Occipital lobe (tissue), 2 donors: Measurements from ENCODE around the gene HEPN1. TPM values are rescaled to one million over a fixed set of nuclear protein-coding genes. Genes with fewer than 3 reads are reported as not detected.

Experiments used
- DNase-seq: peaks from one replicate; lab custom pipeline; 2025; lab: John Stamatoyannopoulos, UW
- total RNA-seq: library from RNA; depleted of rRNA; stranded (reverse); fragments of >200 nt; gene quantifications from one replicate; pipeline ENCODE4 v1.2.3, GENCODE V29; 2014

Gene HEPN1
- total RNA-seq, 1 donor from 2014 or later = not detected

- no peak for DNase-seq
These were observed 19.5 kb upstream of the HEPN1 start for GRCh38 chr11:124899383-124900145.

- DNase-seq = no peak
These were observed 18.6 kb upstream of the HEPN1 start for GRCh38 chr11:124900464-124900863.

- no peak for DNase-seq
These were observed 16.4 kb upstream of the HEPN1 start for GRCh38 chr11:124902616-124903015.

GRCh38 chr11:124915541-124916369 lies 3.3 kb upstream of the HEPN1 start:
- DNase-seq = no peak

- DNase-seq = no peak
These were observed 2.7 kb upstream of the HEPN1 start for GRCh38 chr11:124916370-124916710.

GRCh38 chr11:124917115-124917637 lies 1.9 kb upstream of the HEPN1 start:
- peak; percentile 28 for DNase-seq

- no peak for DNase-seq
These were observed 848 bp downstream of the HEPN1 start for GRCh38 chr11:124919898-124920297.

GRCh38 chr11:124920356-124920755 lies 1.3 kb downstream of the HEPN1 start:
- DNase-seq = no peak

- no peak for DNase-seq
These were observed 2.0 kb downstream of the HEPN1 start for GRCh38 chr11:124920870-124921609.

GRCh38 chr11:124922831-124923230 lies 3.8 kb downstream of the HEPN1 start:
- no peak for DNase-seq

GRCh38 chr11:124923296-124923695 lies 4.2 kb downstream of the HEPN1 start:
- no peak for DNase-seq

- no peak for DNase-seq
These were observed 10.1 kb downstream of the HEPN1 start for GRCh38 chr11:124928942-124929665.

GRCh38 chr11:124930799-124931198 lies 11.7 kb downstream of the HEPN1 start:
- DNase-seq = no peak

GRCh38 chr11:124934862-124935547 lies 16.0 kb downstream of the HEPN1 start:
- no peak for DNase-seq

GRCh38 chr11:124935548-124936514 lies 16.8 kb downstream of the HEPN1 start, which contains the start of gene HEPACAM:
Gene HEPACAM, minus strand, starts transcription at chr11:124936047. Its CDS starts 41 bp downstream, at chr11:124936006.
- no peak for DNase-seq

- DNase-seq = no peak
These were observed 18.4 kb downstream of the HEPN1 start for GRCh38 chr11:124937336-124937935.

- DNase-seq = no peak
These were observed 19.2 kb downstream of the HEPN1 start for GRCh38 chr11:124938206-124938765.

GRCh38 chr11:124938970-124939369 lies 19.9 kb downstream of the HEPN1 start:
- no peak for DNase-seq
